ES-I3 (cell line): Measurements from ENCODE around the gene CES2.
"Not testable (repeated sequence)": the region's sequence is repeated elsewhere in the genome, so short reads cannot be mapped to it uniquely, and the experiment has no call there.

Experiments used
- H3K36me3 ChIP-seq: 2 replicates; pipeline ENCODE4 v1.6.1; 2013; ENCODE audit warnings: mild to moderate bottlenecking, low read length, control low read depth, moderate library complexity; ENCODE audit not compliant: insufficient read depth
- H3K4me1 ChIP-seq: 2 replicates; pipeline ENCODE4 v1.6.1; 2013; ENCODE audit warnings: mild to moderate bottlenecking, control low read depth, low read length; ENCODE audit not compliant: insufficient read depth
- H3K9ac ChIP-seq: 2 replicates; pipeline ENCODE4 v1.6.1; 2013; ENCODE audit warnings: low read depth, mild to moderate bottlenecking, low read length, moderate library complexity
- H3K9me3 ChIP-seq: 2 replicates; pipeline ENCODE4 v1.6.1; 2013; ENCODE audit warnings: mild to moderate bottlenecking, low read length, moderate library complexity; ENCODE audit not compliant: control insufficient read depth, insufficient read depth

Gene CES2

DNA sequence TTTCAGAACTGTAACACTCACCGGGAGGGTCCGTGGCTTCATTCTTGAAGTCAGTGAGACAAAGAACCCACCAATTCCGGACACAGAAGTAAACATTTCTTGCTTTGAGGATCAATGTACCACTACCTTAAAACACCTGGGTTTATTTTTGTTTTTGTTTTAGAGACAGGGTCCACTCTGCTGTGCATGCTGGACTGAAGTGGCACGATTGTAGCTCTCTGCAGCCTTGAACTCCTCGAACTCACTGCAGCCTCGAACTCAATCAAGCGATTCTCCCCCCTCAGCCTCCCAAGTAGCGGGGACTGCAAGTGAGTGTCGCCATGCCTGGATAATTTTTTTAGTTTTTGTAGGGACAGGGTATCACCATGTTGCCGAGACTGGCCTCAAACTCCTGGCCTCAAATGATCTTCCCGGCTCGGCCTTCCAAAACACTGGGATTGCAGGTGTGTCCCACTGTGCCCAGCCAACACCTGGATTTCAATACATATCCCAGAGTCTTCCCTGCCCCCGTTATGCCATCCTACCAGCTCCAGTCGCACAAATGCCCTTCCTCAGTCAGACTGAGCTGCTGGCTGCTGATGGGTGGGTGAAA lies 40.1 kb downstream of the CES2 start:
- Histone ChIP-seq H3K36me3 (no peaks in the 10 kb centered on the region), H3K9me3 (no peaks in the 10 kb centered on the region), H3K9ac (no peak overlapping the region), H3K4me1 (no peaks in the 10 kb centered on the region)

DNA sequence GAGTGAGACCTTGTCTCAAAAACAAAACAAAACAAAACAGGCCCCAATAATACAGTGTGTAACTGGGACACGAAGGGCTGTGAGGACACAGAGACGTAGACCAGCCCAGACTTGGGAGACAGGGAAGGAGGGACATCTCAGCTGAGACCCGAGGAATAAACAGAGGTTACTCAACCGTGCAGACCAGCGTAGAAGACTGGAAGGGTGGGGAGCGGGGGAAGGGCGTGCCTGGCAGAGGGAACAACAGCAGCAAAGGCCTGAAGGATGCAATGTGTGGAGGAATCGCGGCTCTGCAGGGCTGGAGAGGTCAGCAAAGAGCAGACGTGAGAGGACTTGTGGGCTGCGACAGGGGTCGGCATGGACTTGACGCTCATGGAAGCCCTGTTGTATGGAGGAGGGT lies 41.4 kb downstream of the CES2 start:
- H3K4me1 ChIP-seq = no peaks in the 10 kb centered on the region
- no peak overlapping the region for H3K9ac ChIP-seq

DNA sequence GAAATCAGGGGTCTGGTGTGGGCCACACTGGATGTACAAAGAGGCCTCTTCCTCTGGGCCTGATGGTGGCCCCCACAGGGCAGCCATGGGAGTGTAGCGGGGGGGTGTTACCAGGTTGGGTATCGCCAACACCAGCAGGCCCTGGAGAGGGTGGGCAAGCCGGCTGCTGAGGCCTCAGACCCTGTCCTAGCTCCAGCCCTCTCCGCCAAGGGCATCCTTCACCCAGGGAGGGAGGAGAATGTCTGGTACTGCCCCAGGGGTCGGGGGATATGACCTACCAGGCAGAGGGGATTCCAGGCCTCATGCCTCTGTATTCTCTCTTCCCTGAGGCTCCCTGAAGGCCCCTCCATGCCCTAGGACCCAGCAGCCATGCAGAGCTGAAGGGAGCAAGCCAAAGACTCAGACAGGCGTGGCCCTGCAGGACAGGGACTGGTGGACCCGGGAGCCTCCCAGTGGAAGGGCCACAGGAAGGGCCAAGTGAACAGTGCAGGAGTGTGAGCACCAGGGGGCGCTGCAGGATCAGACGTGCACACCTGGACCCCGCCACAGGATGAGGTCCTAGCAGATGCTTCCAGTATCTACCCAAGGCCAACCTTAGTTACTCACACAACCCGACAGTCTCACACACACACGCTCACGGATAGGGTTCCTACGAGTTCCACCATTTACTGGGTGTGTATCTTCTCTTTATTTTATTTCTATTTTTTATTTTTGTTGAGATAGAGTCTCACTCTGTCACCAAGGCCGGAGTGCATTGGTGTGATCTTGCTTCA lies 42.2 kb downstream of the CES2 start:
- Histone ChIP-seq H3K9ac (no peak overlapping the region), H3K4me1 (no peaks in the 10 kb centered on the region), H3K9me3 (no peaks in the 10 kb centered on the region), H3K36me3 (no peaks in the 10 kb centered on the region)

More for the DNA sequence above, 41.4 kb downstream of the CES2 start:
- no peaks in the 10 kb centered on the region for H3K36me3 ChIP-seq
- no peaks in the 10 kb centered on the region for H3K9me3 ChIP-seq

DNA sequence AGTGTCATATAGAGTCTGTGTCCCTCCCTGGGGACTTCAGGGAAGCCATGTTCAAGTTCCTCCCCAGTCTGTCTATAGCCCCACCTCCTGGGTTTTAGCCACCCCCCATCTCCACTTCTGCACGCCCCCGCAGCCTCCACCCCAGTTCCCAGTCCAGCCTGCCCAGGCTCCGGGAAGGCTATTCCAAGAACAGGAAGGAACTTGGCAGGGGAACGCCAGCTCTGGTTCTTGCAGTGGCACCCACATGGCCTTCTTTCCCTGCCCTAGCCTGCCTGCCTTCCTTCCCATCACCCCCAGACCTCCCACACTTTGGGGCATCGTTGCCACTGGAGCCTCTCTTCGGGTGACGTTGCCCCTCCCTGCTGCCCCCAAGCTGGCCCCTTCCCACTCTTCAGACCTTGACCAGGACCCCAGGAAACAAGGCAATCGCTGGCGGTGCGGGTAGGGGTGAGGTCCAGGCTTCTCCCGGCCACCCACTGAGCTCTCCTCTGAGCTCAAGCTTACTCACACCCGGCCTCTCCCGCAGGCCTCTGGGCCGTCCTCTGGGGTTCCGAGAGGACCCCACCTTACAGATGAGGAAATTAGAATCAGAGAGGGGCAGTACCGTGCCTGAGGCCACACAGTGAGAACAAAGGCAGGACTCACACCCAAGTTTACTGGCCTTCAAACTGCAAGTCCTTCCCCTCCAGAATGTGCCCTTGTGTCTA lies 43.8 kb downstream of the CES2 start:
- H3K9me3 ChIP-seq = no peaks in the 10 kb centered on the region
- H3K9ac ChIP-seq = no peak overlapping the region
- H3K4me1 ChIP-seq = no peaks in the 10 kb centered on the region
- H3K36me3 ChIP-seq = no peaks in the 10 kb centered on the region

DNA sequence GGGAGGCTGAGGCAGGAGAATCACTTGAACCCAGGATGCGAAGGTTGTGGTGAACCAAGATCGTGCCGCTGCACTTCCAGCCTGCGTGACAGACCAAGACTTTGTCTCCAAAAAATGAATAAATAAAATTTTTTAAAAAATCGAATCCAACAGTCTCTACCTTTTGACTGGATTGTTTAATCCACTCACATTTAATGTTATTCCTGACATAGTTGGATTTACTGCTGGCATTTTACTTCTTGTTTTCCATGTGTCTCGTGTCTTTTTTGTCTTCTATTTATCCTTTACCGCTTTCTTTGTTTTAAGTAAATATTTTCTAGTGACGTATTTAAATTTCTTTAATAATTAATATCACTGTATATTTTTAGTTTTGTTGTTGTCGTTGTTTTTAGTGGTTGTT lies 47.7 kb downstream of the CES2 start:
- no peaks in the 10 kb centered on the region for H3K4me1 ChIP-seq
- H3K9me3 ChIP-seq = no peaks in the 10 kb centered on the region
- H3K9ac ChIP-seq = no peak overlapping the region
- H3K36me3 ChIP-seq = no peaks in the 10 kb centered on the region

DNA sequence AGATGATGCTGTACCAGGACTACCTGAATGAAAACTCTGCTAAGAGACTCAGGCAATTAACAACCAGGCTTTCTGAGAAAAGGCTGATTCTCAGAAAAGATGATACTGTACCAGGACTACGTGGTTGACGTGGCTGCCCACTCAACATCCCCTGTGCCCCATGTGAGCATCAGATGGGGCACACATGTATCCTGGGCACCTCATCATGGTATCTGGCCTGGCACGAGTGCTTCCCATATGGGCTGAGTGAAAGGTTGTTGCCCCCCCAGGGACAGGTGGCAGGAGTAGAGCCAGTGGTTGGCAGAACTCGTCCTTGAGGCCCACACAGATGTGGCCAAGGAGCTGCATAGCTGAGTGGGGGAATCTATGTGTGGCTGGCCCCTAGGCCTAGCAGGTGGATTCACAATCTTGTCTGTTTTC lies 49.6 kb downstream of the CES2 start:
- H3K9ac ChIP-seq = no peak overlapping the region
- no peaks in the 10 kb centered on the region for H3K36me3 ChIP-seq
- no peaks in the 10 kb centered on the region for H3K4me1 ChIP-seq

DNA sequence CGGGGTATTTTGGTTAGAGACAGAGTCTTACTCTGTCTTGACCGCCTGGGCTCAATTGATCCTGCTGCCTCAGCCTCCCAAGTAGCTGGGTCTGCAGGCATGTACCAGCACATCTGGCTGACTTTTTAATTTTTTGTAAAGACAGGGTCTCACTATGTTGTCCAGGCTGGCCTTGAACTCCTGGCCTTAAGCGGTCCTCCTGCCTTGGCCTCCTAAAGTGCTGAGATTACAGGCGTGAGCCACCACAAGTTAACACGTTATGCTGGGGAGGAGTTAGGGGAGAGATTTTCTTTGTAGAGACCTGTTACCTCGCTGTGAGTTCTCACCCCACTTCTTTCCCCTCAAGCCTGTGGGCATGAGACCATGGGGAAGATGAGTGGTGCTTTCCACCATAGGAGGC lies 51.2 kb downstream of the CES2 start:
- Histone ChIP-seq H3K36me3 (no peaks in the 10 kb centered on the region), H3K9me3 (no peaks in the 10 kb centered on the region), H3K9ac (no peak overlapping the region), H3K4me1 (no peaks in the 10 kb centered on the region)

More for the DNA sequence above, 49.6 kb downstream of the CES2 start:
- no peaks in the 10 kb centered on the region for H3K9me3 ChIP-seq

DNA sequence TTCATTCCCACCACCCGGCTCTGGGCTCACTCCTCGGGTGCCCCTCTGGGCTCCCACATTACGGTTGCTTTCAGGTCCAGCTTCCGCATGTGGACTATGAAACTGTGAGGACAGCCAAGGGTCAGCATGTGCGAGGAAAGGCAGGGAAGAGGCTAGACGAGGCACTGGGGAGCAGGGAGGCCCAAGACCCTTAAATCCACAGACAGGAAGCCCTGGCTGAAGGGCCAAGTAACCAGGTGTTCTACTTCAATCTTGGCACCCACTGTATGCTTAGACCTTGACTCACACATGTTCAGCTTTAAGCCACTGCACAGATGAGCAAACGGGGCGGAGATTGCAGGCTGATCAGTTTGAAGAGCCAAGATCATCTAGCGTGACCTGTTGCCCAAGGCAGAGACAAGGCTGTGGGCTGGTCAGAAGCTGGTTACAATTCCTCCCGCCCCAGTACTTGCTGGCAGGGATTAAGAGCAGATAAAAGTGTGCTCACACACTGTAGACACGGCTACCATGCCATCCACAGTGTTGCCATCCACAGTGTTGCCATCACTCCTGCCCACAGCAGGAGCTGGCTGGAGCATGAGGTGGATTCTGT lies 53.0 kb downstream of the CES2 start, which contains the start of gene CES4A:
Gene CES4A (plus strand): TSS at position 393 of the 592 bp plus-strand sequence. CDS start 184 bp downstream, at position 577.
- H3K9me3 ChIP-seq = no peaks in the 10 kb centered on the region
- H3K36me3 ChIP-seq = no peaks in the 10 kb centered on the region
- H3K4me1 ChIP-seq = no peaks in the 10 kb centered on the region
- H3K9ac ChIP-seq = no peak within 1 kb of the TSS

DNA sequence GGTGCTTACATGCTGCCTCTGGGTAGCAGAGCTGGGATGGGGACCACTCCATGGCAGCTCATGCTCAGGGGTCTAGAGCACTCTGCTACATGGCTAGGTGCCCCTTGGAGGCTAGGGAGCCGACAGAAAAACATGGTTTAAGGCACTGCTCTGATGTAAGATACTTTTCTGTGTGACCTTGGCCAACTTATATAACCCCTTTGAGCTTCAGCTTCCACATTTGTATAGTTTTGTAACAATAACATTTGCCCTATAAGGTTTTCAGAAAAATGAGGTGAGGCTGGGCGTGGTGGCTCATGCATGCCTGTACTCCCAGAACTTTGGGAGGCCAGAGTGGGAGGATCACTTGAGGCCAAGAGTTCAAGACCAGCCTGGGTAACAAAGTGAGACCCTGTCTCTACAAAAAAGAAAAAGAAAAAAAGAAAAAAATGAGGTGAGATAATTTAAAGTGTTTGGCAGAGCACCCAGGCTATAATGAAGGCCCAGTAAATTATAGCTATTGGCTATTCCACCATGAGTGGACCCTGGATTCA lies 56.3 kb downstream of the CES2 start:
- Histone ChIP-seq H3K9ac (no peak overlapping the region), H3K9me3 (no peaks in the 10 kb centered on the region), H3K36me3 (no peaks in the 10 kb centered on the region), H3K4me1 (no peaks in the 10 kb centered on the region)

DNA sequence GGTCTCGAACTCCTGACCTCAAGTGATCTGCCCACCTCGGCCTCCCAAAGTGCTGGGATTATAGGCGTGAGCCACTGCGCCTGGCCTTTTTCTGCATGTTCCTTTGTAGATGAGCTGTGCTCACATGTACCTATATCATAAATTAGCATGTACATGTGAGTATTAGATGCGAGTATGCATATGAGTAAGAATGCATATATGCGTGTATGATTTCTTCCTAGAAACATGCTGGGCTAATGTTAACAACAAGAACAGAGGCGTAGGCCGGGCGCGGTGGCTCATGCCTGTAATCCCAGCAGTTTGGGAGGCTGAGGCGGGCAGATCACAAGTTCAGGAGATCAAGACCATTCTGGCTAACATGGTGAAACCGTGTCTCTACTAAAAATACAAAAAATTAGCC lies 58.2 kb downstream of the CES2 start:
- not testable (repeated sequence) for H3K36me3 ChIP-seq, H3K4me1 ChIP-seq, H3K9me3 ChIP-seq, H3K9ac ChIP-seq
